Measurements from ENCODE around the gene MST1. TPM values are rescaled to one million over a fixed set of nuclear protein-coding genes. Genes with fewer than 3 reads are reported as not detected.

MST1 gene
- total RNA-seq, 1 donor from 2014 or later: 2.7 TPM

- peaks cover 5% of the 10 kb centered on the region for H3K36me3 Mint-ChIP-seq
- TF ChIP-seq EZH2phosphoT487 (IDR thresholded peaks at IDR 0.05) (no peak), CTCF (IDR thresholded peaks at IDR 0.05) (no peak), EZH2 (IDR thresholded peaks at IDR 0.05) (no peak)
- no peak overlapping the region for H3K27ac ChIP-seq
- H3K9me3 Mint-ChIP-seq: no peaks in the 10 kb centered on the region
- no peak overlapping the region for H2AFZ ChIP-seq (replicated peaks)
- H3K79me2 ChIP-seq (ENCODE audit: low read depth): no peaks in the 10 kb centered on the region
- H3K36me3 ChIP-seq: no peaks in the 10 kb centered on the region
- no peaks in the 10 kb centered on the region for H4K20me1 ChIP-seq (ENCODE audit: low read depth)
- H3K4me1 Mint-ChIP-seq: peaks cover 9% of the 10 kb centered on the region
- H3K4me2 ChIP-seq: no peak overlapping the region
- H3F3A ChIP-seq (ENCODE audit: low read depth): peaks cover 24% of the 10 kb centered on the region
- no peaks in the 10 kb centered on the region for H3K9me3 ChIP-seq (ENCODE audit: low read depth)
- peaks cover 8% of the 10 kb centered on the region for H3K27me3 ChIP-seq
- H3K4me1 ChIP-seq: peaks cover 3% of the 10 kb centered on the region
- H3K27me3 Mint-ChIP-seq (ENCODE audit: insufficient read depth, low read depth): no peaks in the 10 kb centered on the region
- H3K27ac Mint-ChIP-seq: no peak overlapping the region
- no peak overlapping the region for H3K9ac ChIP-seq
- H3K4me3 ChIP-seq: no peak overlapping the region
- H3K4me3 Mint-ChIP-seq: no peak overlapping the region
- no peak for DNase-seq (ENCODE audit: low spot score)
These were observed 26.9 kb upstream of the MST1 start for GRCh38 chr3:49716169-49716568.

DNA sequence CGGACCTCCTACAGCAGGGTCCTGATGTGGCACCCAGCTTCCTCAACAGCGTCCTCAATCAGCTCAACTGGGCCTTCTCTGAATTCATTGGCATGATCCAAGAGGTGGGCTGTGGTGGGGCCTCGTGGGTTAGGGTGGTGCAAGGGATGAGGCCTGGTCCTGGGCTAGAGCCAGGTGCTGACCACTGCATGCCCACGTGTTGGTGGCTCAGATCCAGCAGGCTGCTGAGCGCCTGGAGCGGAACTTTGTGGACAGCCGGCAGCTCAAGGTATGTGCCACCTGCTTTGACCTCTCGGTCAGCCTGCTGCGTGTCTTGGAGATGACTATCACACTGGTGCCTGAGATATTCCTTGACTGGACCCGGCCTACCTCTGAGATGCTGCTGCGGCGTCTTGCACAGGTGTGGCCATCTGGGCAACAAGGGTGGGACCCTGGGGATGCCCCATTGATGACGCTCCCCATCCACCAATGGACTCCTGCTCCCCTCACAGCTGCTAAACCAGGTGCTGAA lies 26.4 kb upstream of the MST1 start:
- no peaks in the 10 kb centered on the region for H3K79me2 ChIP-seq (ENCODE audit: low read depth)
- Mint-ChIP-seq H3K27me3 (ENCODE audit: insufficient read depth, low read depth) (no peaks in the 10 kb centered on the region), H3K36me3 (peaks cover 3% of the 10 kb centered on the region), H3K27ac (no peak overlapping the region), H3K4me3 (no peak overlapping the region), H3K4me1 (peaks cover 8% of the 10 kb centered on the region), H3K9me3 (no peaks in the 10 kb centered on the region)
- H3K27me3 ChIP-seq: peaks cover 8% of the 10 kb centered on the region
- H3K9ac ChIP-seq: no peak overlapping the region
- H4K20me1 ChIP-seq (ENCODE audit: low read depth): no peaks in the 10 kb centered on the region
- no peak overlapping the region for H3K27ac ChIP-seq
- peaks cover 22% of the 10 kb centered on the region for H3F3A ChIP-seq (ENCODE audit: low read depth)
- no peaks in the 10 kb centered on the region for H3K9me3 ChIP-seq (ENCODE audit: low read depth)
- peaks cover 3% of the 10 kb centered on the region for H3K4me1 ChIP-seq
- TF ChIP-seq CTCF (IDR thresholded peaks at IDR 0.05) (no peak), EZH2phosphoT487 (IDR thresholded peaks at IDR 0.05) (no peak), EZH2 (IDR thresholded peaks at IDR 0.05) (no peak)
- no peak overlapping the region for H2AFZ ChIP-seq (replicated peaks)
- no peak for DNase-seq (ENCODE audit: low spot score)
- no peak overlapping the region for H3K4me2 ChIP-seq
- H3K36me3 ChIP-seq: no peaks in the 10 kb centered on the region
- no peak overlapping the region for H3K4me3 ChIP-seq

- peaks cover 8% of the 10 kb centered on the region for H3K27me3 ChIP-seq
- no peak overlapping the region for H3K4me3 ChIP-seq
- H4K20me1 ChIP-seq (ENCODE audit: low read depth): no peaks in the 10 kb centered on the region
- Mint-ChIP-seq H3K36me3 (peaks cover 3% of the 10 kb centered on the region), H3K27me3 (ENCODE audit: insufficient read depth, low read depth) (no peaks in the 10 kb centered on the region), H3K4me1 (peaks cover 8% of the 10 kb centered on the region), H3K9me3 (no peaks in the 10 kb centered on the region), H3K27ac (no peak overlapping the region), H3K4me3 (no peak overlapping the region)
- H3K36me3 ChIP-seq: no peaks in the 10 kb centered on the region
- no peaks in the 10 kb centered on the region for H3K79me2 ChIP-seq (ENCODE audit: low read depth)
- peaks cover 3% of the 10 kb centered on the region for H3K4me1 ChIP-seq
- no peak overlapping the region for H2AFZ ChIP-seq (replicated peaks)
- H3K9ac ChIP-seq: no peak overlapping the region
- TF ChIP-seq EZH2phosphoT487 (IDR thresholded peaks at IDR 0.05): no peak
- no peak for TF ChIP-seq EZH2 (IDR thresholded peaks at IDR 0.05)
- TF ChIP-seq CTCF (IDR thresholded peaks at IDR 0.05): no peak
- peaks cover 14% of the 10 kb centered on the region for H3F3A ChIP-seq (ENCODE audit: low read depth)
- no peak for DNase-seq (ENCODE audit: low spot score)
- H3K9me3 ChIP-seq (ENCODE audit: low read depth): no peaks in the 10 kb centered on the region
- no peak overlapping the region for H3K27ac ChIP-seq
- no peak overlapping the region for H3K4me2 ChIP-seq
These were observed 25.7 kb upstream of the MST1 start for GRCh38 chr3:49714728-49715550.
